Measurements from ENCODE around the gene OXER1. TPM values are rescaled to one million over a fixed set of nuclear protein-coding genes. Genes with fewer than 3 reads are reported as not detected.

The OXER1 gene
- total and polyA plus RNA-seq, 2 of the 13 experiments (the other 11 are each of a cell fraction or from before 2014, with no cell fraction given) = 8.0 to 9.0 TPM

DNA sequence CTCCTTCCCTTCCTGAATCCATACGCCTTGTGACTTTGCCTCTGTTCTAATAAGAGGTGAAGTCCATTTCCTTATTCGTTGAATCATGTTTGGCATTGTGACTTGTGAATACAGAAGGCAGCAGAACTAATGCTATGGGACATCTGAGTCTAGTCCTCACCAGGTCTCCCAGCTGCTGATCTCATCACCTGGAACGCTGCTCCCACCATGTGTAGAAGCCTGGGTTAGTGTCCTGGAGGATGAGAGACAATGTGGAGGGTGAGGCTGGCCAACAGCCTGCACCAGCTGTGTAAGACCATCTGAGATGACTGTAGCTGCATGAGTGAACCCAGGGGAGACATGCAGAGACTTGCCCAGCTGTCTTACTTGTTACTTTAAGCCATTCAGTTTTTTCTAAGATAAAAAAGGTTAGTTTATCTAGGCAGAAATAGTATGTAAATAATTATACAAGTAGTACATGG is 31.9 kb upstream of the OXER1 start (continued):
- TF ChIP-seq IRX3 (CRISPR knock-in tag; IDR thresholded peaks at IDR 0.05; ENCODE audit: borderline replicate concordance, low read depth) = no peak
- TF ChIP-seq MIER2 (CRISPR knock-in tag; IDR thresholded peaks at IDR 0.05) = no peak
- no peak; the same call in 1 of the 2 replicates for TF ChIP-seq TAF1 (CRISPR knock-in tag; IDR thresholded peaks at IDR 0.05)
- no peak for TF ChIP-seq ZBTB43 (CRISPR knock-in tag; conservative IDR thresholded peaks at IDR 0.05)
- no peak for TF ChIP-seq ZBTB2 (CRISPR knock-in tag; IDR thresholded peaks at IDR 0.05; ENCODE audit: low read depth)
- no peak for TF ChIP-seq SOX6 (IDR thresholded peaks at IDR 0.05)
- TF ChIP-seq SOX6 (CRISPR knock-in tag; IDR thresholded peaks at IDR 0.05) = peak; percentile 20; the same call in 1 of the 2 replicates
- TF ChIP-seq ZNF878 (CRISPR knock-in tag; IDR thresholded peaks at IDR 0.05) = no peak
- peak; percentile 23; the same call in 1 of the 2 replicates for TF ChIP-seq GATAD1 (CRISPR knock-in tag; IDR thresholded peaks at IDR 0.05)
- no peak for TF ChIP-seq NFE2L1 (CRISPR knock-in tag; IDR thresholded peaks at IDR 0.05; ENCODE audit: borderline replicate concordance)
- TF ChIP-seq SETDB1 (CRISPR knock-in tag; IDR thresholded peaks at IDR 0.05; ENCODE audit: borderline replicate concordance) = no peak
- TF ChIP-seq MEIS1 (CRISPR knock-in tag; IDR thresholded peaks at IDR 0.05; ENCODE audit: borderline replicate concordance) = no peak
- no peak for TF ChIP-seq MED8 (CRISPR knock-in tag; IDR thresholded peaks at IDR 0.05; ENCODE audit: insufficient replicate concordance)
- TF ChIP-seq MYC (CRISPR knock-in tag; IDR thresholded peaks at IDR 0.05; ENCODE audit: borderline replicate concordance) = no peak
- no peak for TF ChIP-seq NFIC (IDR thresholded peaks at IDR 0.05; ENCODE audit: low read length)
- TF ChIP-seq ZNF567 (CRISPR knock-in tag; IDR thresholded peaks at IDR 0.05; ENCODE audit: borderline replicate concordance) = no peak
- TF ChIP-seq ZIK1 (CRISPR knock-in tag; IDR thresholded peaks at IDR 0.05; ENCODE audit: borderline replicate concordance, low read depth) = no peak
- TF ChIP-seq, protein P1, sequence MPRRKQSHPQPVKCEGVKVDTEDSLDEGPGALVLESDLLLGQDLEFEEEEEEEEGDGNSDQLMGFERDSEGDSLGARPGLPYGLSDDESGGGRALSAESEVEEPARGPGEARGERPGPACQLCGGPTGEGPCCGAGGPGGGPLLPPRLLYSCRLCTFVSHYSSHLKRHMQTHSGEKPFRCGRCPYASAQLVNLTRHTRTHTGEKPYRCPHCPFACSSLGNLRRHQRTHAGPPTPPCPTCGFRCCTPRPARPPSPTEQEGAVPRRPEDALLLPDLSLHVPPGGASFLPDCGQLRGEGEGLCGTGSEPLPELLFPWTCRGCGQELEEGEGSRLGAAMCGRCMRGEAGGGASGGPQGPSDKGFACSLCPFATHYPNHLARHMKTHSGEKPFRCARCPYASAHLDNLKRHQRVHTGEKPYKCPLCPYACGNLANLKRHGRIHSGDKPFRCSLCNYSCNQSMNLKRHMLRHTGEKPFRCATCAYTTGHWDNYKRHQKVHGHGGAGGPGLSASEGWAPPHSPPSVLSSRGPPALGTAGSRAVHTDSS (CRISPR knock-in tag; conservative IDR thresholded peaks at IDR 0.05) = no peak
- TF ChIP-seq PLRG1 (conservative IDR thresholded peaks at IDR 0.05) = no peak
- TF ChIP-seq TOE1 (CRISPR knock-in tag; IDR thresholded peaks at IDR 0.05) = no peak
- no peak for TF ChIP-seq PTBP1 (IDR thresholded peaks at IDR 0.05; ENCODE audit: low read depth, low read length, poor library complexity, severe bottlenecking)
- no peak for TF ChIP-seq ZNF20 (CRISPR knock-in tag; IDR thresholded peaks at IDR 0.05)
- no peak for TF ChIP-seq ZNF24 (IDR thresholded peaks at IDR 0.05)
- no peak for TF ChIP-seq KDM2A (CRISPR knock-in tag; IDR thresholded peaks at IDR 0.05; ENCODE audit: borderline replicate concordance, low read depth)
- TF ChIP-seq KMT2A (CRISPR knock-in tag; IDR thresholded peaks at IDR 0.05) = peak; percentile 43; the same call in 1 of the 2 replicates
- no peak for TF ChIP-seq ONECUT2 (CRISPR knock-in tag; IDR thresholded peaks at IDR 0.05)
- 0 out of 2 replicates have a peak, but pooled peaks have one; percentile 27 for TF ChIP-seq ZNF331 (CRISPR knock-in tag; IDR thresholded peaks at IDR 0.05)
- TF ChIP-seq STAT5B (CRISPR knock-in tag; IDR thresholded peaks at IDR 0.05) = no peak
- TF ChIP-seq PHF5A (CRISPR knock-in tag; IDR thresholded peaks at IDR 0.05; ENCODE audit: low read depth, unreplicated experiment) = no peak
- TF ChIP-seq ZNF747 (CRISPR knock-in tag; IDR thresholded peaks at IDR 0.05; ENCODE audit: borderline replicate concordance) = no peak
- no peak for TF ChIP-seq ATAD3A (CRISPR knock-in tag; IDR thresholded peaks at IDR 0.05)
